UCSD-AML1 (cell line): Measurements from ENCODE around the gene RAB1B.
"Not testable (repeated sequence)": the region's sequence is repeated elsewhere in the genome, so short reads cannot be mapped to it uniquely, and the experiment has no call there.

Source experiments
- DNase-seq: peaks from one replicate; lab custom pipeline; 2025; ENCODE audit not compliant: unreplicated experiment; lab: John Stamatoyannopoulos, UW

Gene RAB1B

DNA sequence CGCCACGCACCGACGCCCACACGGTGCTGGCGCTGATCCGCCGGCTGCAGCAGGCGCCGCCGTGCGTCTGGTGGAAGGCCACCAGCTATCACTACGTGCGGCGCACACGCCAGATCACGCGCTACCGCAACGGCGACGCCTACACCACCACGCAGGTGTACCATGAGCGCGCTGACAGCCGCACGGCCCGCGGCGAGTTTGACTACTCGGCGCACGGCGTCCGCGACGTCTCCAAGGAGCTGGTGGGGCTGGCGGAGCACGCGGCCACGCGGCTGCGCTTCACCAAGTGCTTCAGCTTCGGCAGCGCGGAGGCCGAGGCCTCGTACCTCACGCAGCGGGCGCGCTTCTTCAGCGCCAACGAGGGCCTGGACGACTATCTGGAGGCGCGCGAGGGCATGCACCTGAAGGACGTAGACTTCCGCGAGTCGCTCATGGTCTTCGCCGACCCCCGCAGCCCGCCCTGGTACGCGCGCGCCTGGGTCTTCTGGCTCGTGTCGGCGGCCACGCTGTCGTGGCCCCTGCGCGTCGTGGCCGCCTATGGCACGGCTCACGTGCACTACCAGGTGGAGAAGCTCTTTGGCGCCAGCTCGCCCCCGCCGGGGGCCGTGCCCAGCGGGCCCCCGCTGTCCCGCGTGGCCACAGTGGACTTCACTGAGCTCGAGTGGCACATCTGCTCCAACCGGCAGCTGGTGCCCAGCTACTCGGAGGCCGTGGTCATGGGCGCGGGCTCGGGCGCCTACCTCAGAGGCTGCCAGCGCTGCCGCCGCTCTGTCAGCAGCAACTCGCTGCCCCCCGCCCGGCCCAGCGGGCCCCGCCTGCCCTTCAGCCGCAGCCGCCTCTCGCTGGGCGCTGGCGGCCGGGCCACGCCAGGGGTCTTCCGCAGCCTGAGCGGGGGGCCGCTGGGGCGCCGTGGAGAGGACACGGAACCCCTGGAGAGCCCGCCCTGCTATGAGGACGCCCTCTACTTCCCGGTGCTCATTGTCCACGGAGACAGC lies 26.5 kb downstream of the RAB1B start:
- no peak for DNase-seq

DNA sequence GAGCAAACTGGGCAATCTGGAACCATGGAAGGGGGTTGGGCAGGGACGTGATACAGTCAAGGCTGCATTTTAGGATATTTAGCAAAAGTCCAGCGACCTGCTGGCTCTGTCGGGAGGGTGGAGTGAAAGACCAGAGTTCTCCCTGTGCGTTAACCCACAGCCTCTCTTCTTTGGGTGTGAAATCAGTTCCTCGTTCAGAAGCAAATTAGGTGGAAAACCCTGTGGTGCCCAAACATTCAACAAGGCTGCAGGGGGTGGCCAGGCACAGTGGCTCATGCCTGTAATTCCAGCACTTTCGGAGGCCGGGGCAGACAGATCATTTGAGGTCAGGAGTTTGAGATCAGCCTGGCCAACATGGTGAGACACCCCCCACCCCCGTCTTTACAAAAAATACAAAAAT lies 29.2 kb downstream of the RAB1B start:
- no peak for DNase-seq

DNA sequence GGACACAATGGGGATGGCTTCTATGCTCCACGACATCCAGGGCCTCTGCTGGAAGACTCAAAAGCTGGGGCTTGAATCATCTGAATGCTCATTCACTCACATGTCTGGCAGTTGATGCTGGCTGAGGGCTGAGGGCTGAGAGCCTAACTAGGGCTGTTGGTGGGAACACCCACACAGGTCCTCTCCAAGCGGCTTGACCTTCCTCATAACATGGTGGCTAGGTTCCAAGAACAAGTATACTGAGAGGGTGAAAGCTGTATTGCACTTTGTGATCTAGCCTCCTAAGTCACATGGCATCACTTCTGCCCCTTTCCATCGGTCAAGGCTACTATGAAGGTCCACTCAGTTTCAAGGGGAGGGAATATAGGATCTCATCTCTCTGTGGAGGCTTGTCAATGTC lies 30.7 kb downstream of the RAB1B start:
- DNase-seq = no peak

DNA sequence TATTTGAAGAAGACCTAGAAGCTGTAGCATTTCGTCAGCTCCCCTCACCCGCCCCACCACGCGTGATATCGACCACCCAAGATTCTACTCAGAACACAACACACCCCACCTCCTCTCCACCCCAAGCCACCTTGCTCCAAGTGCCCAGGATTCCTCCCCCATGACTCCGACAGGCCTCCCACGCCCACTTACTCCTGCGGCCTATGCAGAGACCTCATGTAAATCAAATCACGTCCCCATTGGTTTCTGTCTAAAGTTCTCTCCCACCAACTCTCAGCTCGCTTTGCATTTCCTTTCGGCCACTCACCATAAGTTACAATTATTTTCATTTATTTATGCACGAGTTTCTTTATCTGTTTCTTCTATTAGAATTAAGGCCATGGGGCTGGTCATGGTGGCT lies 34.2 kb downstream of the RAB1B start:
- DNase-seq = no peak

- no peak for DNase-seq
These were observed 41.0 kb downstream of the RAB1B start for GRCh38 chr11:66309475-66309874.

- no peak for DNase-seq
These were observed 41.9 kb downstream of the RAB1B start for GRCh38 chr11:66310324-66310723.

DNA sequence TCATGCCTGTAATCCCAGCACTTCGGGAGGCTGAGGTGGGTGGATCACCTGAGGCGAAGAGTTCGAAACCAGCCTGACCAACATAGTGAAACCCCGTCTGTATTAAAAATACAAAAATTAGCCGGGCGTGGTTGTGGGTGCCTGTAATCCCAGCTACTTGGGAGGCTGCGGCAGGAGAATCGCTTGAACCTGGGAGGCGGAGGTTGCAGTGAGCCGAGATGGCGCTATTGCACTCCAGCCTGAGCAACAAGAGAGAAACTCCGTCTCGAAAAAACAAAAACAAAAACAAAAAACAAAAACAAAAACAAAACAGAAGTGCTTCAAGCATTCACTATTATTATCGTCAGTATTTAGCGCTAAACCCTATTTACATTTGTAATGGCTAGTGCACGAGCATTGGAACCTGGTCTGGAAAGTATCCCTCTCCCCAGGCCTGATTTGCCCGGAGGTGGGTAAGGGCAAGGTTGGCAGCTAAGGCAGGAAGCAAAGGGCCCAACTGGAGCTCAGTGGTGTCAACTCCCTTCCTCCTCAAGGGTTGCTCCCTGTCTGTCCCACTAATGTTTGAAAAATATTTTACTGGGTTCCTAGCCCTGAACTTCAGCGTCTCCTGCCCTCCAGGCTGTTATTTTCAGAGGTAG lies 42.5 kb downstream of the RAB1B start:
- DNase-seq = not testable (repeated sequence)

DNA sequence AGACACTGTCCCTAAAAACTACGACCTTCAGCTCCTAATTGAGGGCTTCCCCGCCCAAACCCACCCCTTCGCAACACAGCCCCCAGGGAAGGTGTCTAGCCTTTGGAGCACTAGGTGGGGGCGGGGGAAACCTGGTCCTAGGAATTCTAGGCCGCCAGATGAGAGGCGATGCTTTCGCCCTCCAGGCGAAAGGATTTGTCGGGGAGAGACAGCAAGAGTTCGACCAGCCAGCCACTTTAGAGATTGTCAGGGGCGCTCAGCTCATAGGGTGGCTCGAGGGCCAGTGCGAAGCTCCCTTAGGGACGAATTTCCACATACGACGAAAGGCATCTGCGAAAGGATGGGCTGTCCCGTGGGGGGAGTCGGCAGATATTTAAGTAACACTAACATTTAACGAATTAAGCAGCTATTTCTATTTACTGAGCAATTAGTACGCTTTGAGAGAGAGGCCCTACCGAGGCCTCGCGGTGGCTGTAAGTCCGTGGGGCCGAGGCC lies 43.1 kb downstream of the RAB1B start:
- no peak for DNase-seq

GRCh38 chr11:66311965-66312548 lies 43.6 kb downstream of the RAB1B start:
- peak; percentile 95 for DNase-seq

GRCh38 chr11:66312549-66313320 lies 44.3 kb downstream of the RAB1B start:
- DNase-seq = peak; percentile 98

GRCh38 chr11:66313321-66314185 lies 45.1 kb downstream of the RAB1B start:
- DNase-seq = no peak

DNA sequence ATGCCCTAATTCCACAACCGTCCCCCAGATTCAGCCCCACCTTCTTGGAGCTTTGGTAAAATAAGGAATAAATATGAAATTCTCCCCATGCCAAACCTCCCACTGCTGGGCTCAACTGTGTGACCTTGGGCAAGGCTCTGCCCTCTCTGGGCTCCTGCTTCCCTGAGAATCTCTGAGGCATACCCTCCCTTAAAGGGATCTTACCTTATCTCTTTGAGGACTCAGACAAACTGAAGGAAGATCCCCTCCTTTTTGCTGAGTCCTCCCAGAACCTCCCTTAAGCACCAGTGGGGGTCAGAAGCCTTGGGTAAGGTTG lies 45.7 kb downstream of the RAB1B start:
- no peak for DNase-seq

DNA sequence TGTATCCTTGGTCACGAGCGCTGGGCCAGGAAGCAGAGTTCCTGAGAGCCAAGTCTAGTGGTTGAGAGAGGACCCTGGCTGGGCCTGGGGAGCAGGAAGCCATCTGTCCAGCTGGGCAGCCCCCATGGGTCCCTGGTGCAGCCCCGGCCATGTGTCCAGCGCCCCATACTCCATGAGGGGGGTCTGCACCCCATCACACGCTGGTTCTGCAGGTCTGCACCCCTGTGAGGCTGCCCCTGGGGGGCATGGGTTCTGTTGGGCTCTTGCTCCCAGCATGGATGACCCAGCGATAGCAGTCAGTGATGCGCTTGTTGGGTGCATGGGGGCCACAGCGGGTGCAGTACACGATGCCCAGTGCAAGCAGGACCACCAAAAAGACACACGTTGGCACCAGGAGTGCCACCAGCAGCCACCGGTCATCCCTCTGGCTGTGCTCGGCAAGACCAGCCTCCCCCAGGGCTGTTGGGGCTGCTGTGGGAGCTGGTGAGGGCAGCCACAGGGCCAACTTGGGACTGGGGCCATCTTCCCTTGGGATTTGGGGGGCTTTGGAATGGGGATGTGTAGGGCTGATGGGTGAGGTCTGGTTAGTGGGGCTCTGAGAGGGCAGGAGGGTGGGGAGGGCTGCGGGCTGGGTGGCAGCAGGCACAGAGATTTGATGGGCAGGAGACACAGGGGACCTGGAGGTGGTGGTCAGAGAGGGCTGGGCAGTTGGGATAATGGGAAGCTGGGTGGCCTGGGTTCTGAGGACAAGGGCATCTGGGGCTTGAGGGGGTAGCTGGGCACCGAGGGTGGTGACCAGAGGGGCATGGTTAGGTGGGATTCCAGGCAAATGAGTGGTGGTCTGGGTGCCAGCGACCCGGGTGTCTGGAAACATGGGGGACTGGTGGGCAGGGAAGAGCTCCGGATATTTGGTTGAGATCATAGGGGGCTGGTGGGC lies 46.4 kb downstream of the RAB1B start:
- DNase-seq = no peak

DNA sequence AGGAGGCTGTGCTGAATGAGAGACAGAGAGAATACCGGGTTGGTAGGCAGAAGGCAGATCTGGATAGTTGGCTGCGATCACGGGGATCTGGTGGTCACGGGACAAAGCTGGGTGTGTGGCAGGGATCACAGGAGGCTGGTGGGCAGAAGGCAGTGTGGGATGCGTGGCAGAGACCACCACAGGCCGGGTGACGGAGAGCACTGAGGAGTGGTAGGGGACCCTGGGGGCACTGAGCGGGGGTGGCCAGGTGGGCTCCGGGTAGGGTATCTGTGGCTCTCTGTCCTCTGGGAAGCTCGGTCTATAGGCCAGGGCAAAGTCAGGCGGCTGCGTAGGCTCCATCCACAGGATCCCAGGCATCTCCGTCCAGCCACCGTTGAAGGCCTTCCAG lies 47.1 kb downstream of the RAB1B start:
- no peak for DNase-seq

- DNase-seq = no peak
These were observed 47.7 kb downstream of the RAB1B start for GRCh38 chr11:66315921-66316811.

GRCh38 chr11:66316849-66317251 lies 48.4 kb downstream of the RAB1B start, which contains the start of gene CD248:
Gene CD248, minus strand, starts transcription at chr11:66317044. Its CDS starts 17 bp downstream, at chr11:66317027.
- DNase-seq = no peak

DNA sequence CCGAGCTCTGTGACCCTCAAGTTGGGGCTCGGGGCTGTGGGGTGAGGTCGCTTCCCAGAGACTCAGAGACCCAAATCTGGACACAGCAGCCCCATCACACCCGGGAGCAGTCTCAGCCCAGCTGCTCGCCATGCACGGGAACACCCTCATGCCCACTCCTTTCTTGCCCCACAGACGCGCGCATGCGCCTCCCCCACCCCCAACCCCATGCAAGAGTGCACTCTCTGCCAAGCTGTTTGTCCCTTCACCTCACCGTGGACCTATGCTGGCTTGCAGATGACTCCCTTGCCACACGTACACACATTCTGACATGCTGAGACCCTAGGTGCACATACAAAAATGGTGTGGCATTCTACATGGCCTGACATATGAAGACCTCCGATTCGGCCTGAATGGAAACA lies 48.9 kb downstream of the RAB1B start:
- no peak for DNase-seq
